HepG2 (cell line): ENCODE data around the gene IKZF3. TPM values are rescaled to one million over a fixed set of nuclear protein-coding genes. Genes with fewer than 3 reads are reported as not detected.

Experiments used
- ATF7-NPFF ChIP-seq: sonication (generic); formaldehyde crosslinking; IDR thresholded peaks from 2 replicates; pipeline ENCODE4 v1.8.1; 2023; ENCODE audit warnings: mild to moderate bottlenecking, low read depth, missing genetic modification reagents, moderate library complexity
- CENPX ChIP-seq: sonication (generic); formaldehyde crosslinking; IDR thresholded peaks from 2 replicates; pipeline ENCODE4 v1.9.0; 2021; ENCODE audit warnings: mild to moderate bottlenecking, missing genetic modification reagents, moderate library complexity
- DZIP1 ChIP-seq: sonication (generic); formaldehyde crosslinking; IDR thresholded peaks from 2 replicates; pipeline ENCODE4 v1.5.0; 2020; ENCODE audit warnings: mild to moderate bottlenecking, missing genetic modification reagents
- EEA1 ChIP-seq: sonication (generic); formaldehyde crosslinking; IDR thresholded peaks from 2 replicates; pipeline ENCODE4 v1.5.1; 2020; ENCODE audit warnings: mild to moderate bottlenecking, missing genetic modification reagents, borderline replicate concordance
- FUBP1 ChIP-seq: sonication (generic); formaldehyde crosslinking; IDR thresholded peaks from 2 replicates; pipeline ENCODE4 v1.5.1; 2020; ENCODE audit warnings: missing genetic modification reagents, mild to moderate bottlenecking, borderline replicate concordance
- HDAC1 ChIP-seq: sonication (generic); formaldehyde crosslinking; IDR thresholded peaks from 2 replicates; pipeline ENCODE4 v1.5.1; 2020; ENCODE audit warnings: mild to moderate bottlenecking, missing genetic modification reagents
- NR2F6 ChIP-seq, 2 experiments: IDR thresholded peaks; 2 replicates each; pipeline ENCODE4 v1.6.1; 2016; ENCODE audit warnings: antibody characterized with exemption in 1 of 2, mild to moderate bottlenecking in 1 of 2
- POLR2AphosphoS2 ChIP-seq: IDR thresholded peaks from 2 replicates; pipeline ENCODE4 v1.6.1; 2011; ENCODE audit warnings: low read depth, low read length, improper control_type of control experiment
- POLR2AphosphoS5 ChIP-seq: IDR thresholded peaks from 2 replicates; pipeline ENCODE4 v1.6.1; 2012; ENCODE audit warnings: low read depth, low read length
- SALL1 ChIP-seq: sonication (generic); formaldehyde crosslinking; IDR thresholded peaks from 2 replicates; pipeline ENCODE4 v1.8.0; 2022; ENCODE audit warnings: mild to moderate bottlenecking, missing genetic modification reagents
- SMYD3 ChIP-seq: sonication (generic); formaldehyde crosslinking; IDR thresholded peaks from 2 replicates; pipeline ENCODE4 v1.8.1; 2023; ENCODE audit warnings: mild to moderate bottlenecking, missing genetic modification reagents
- ZNF317 ChIP-seq: sonication (generic); formaldehyde crosslinking; IDR thresholded peaks from 2 replicates; pipeline ENCODE4 v1.5.0; 2020; ENCODE audit warnings: mild to moderate bottlenecking, missing genetic modification reagents
- polyA plus RNA-seq, 8 experiments: library from polyadenylated mRNA; depleted of rRNA in 3 of 8; stranded (reverse) in 7 of 8; unstranded in 1 of 8; fragments of >200 nt; fragmentation: Illumina TruSeq in 4 of 8; extraction: Trizol in 4 of 8; gene quantifications; 2 replicates each; pipeline versions ENCODE4 v1.2.1 to v1.2.3, GENCODE V29; 2011 to 2016; ENCODE audit warnings: low read depth in 4 of 8, missing spikeins in 1 of 8, mixed read lengths in 1 of 8; ENCODE audit not compliant: insufficient read depth in 1 of 8
- total RNA-seq, 5 experiments: library from RNA; depleted of rRNA; stranded (reverse); fragments of >200 nt; fragmentation: Illumina TruSeq; extraction: Trizol; gene quantifications; 2 replicates each; pipeline ENCODE4 v1.2.3, GENCODE V29; 2016; ENCODE audit warnings: low read depth in 1 of 5
- TF ChIP-seq, protein P1 (sequence below): sonication (generic); formaldehyde crosslinking; IDR thresholded peaks from 2 replicates; pipeline ENCODE4; 2020; ENCODE audit warnings: missing genetic modification reagents, mild to moderate bottlenecking, borderline replicate concordance
- TF ChIP-seq, protein P2 (sequence below): sonication (generic); formaldehyde crosslinking; IDR thresholded peaks from 2 replicates; pipeline ENCODE4 v1.5.1; 2020; ENCODE audit warnings: mild to moderate bottlenecking, moderate library complexity, missing genetic modification reagents
- TF ChIP-seq, protein P3 (sequence below): sonication (generic); formaldehyde crosslinking; IDR thresholded peaks from 2 replicates; pipeline ENCODE4 v1.8.1; 2022; ENCODE audit warnings: low read depth, mild to moderate bottlenecking, missing genetic modification reagents

Gene IKZF3
- total and polyA plus RNA-seq, 2 of the 13 experiments (the other 11 are each of a cell fraction or from before 2014, with no cell fraction given): not detected

GRCh38 chr17:39863918-39864746 lies at the start of gene IKZF3 (continued):
- TF ChIP-seq, protein P1, sequence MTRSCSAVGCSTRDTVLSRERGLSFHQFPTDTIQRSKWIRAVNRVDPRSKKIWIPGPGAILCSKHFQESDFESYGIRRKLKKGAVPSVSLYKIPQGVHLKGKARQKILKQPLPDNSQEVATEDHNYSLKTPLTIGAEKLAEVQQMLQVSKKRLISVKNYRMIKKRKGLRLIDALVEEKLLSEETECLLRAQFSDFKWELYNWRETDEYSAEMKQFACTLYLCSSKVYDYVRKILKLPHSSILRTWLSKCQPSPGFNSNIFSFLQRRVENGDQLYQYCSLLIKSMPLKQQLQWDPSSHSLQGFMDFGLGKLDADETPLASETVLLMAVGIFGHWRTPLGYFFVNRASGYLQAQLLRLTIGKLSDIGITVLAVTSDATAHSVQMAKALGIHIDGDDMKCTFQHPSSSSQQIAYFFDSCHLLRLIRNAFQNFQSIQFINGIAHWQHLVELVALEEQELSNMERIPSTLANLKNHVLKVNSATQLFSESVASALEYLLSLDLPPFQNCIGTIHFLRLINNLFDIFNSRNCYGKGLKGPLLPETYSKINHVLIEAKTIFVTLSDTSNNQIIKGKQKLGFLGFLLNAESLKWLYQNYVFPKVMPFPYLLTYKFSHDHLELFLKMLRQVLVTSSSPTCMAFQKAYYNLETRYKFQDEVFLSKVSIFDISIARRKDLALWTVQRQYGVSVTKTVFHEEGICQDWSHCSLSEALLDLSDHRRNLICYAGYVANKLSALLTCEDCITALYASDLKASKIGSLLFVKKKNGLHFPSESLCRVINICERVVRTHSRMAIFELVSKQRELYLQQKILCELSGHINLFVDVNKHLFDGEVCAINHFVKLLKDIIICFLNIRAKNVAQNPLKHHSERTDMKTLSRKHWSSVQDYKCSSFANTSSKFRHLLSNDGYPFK (CRISPR knock-in tag): peak; percentile 94
- TF ChIP-seq POLR2AphosphoS5 (no peak), EEA1 (peak; percentile 95; the same call in 1 of the 2 replicates), SMYD3 (peak; percentile 96), DZIP1 (CRISPR knock-in tag) (peak; percentile 96), FUBP1 (CRISPR knock-in tag) (no peak), ZNF317 (CRISPR knock-in tag) (peak; percentile 90; the same call in 1 of the 2 replicates), HDAC1 (CRISPR knock-in tag) (peak; percentile 65; the same call in 1 of the 2 replicates), SALL1 (CRISPR knock-in tag) (peak; percentile 99), CENPX (no peak), POLR2AphosphoS2 (no peak), ATF7-NPFF (CRISPR knock-in tag) (peak; percentile 99), NR2F6 (IDR thresholded peaks at IDR 0.05) (no peak), NR2F6 (CRISPR knock-in tag; IDR thresholded peaks at IDR 0.05) (peak; percentile 68)
- TF ChIP-seq, protein P2, sequence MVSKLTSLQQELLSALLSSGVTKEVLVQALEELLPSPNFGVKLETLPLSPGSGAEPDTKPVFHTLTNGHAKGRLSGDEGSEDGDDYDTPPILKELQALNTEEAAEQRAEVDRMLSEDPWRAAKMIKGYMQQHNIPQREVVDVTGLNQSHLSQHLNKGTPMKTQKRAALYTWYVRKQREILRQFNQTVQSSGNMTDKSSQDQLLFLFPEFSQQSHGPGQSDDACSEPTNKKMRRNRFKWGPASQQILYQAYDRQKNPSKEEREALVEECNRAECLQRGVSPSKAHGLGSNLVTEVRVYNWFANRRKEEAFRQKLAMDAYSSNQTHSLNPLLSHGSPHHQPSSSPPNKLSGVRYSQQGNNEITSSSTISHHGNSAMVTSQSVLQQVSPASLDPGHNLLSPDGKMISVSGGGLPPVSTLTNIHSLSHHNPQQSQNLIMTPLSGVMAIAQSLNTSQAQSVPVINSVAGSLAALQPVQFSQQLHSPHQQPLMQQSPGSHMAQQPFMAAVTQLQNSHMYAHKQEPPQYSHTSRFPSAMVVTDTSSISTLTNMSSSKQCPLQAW (CRISPR knock-in tag): peak; percentile 94
- TF ChIP-seq, protein P3, sequence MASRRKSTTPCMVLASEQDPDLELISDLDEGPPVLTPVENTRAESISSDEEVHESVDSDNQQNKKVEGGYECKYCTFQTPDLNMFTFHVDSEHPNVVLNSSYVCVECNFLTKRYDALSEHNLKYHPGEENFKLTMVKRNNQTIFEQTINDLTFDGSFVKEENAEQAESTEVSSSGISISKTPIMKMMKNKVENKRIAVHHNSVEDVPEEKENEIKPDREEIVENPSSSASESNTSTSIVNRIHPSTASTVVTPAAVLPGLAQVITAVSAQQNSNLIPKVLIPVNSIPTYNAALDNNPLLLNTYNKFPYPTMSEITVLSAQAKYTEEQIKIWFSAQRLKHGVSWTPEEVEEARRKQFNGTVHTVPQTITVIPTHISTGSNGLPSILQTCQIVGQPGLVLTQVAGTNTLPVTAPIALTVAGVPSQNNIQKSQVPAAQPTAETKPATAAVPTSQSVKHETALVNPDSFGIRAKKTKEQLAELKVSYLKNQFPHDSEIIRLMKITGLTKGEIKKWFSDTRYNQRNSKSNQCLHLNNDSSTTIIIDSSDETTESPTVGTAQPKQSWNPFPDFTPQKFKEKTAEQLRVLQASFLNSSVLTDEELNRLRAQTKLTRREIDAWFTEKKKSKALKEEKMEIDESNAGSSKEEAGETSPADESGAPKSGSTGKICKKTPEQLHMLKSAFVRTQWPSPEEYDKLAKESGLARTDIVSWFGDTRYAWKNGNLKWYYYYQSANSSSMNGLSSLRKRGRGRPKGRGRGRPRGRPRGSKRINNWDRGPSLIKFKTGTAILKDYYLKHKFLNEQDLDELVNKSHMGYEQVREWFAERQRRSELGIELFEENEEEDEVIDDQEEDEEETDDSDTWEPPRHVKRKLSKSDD (CRISPR knock-in tag): peak; percentile 73; the same call in 1 of the 2 replicates
